ENCODE data around the gene OR51B2. TPM values are rescaled to one million over a fixed set of nuclear protein-coding genes. Genes with fewer than 3 reads are reported as not detected.

The OR51B2 gene
- total and polyA plus RNA-seq, 7 experiments from 2014 or later = not detected

DNA sequence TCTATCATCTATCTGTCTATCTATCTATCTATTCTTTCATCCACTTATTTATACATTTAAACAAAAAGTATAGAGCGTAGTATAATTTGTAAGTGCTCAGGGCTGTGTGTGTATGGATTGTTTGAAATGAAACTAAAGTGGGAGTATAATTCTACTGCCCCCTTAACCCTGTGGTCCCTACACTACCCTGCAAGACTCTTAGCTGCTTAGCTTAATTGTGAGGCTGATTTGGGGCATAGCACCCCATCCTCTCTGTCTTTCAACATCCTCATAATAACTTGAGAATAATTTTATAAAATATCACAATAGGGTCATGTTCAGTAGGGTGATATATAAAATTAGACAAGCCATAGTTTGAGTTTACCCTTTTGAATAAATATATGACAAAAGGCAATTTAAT, 34.0 kb downstream of the OR51B2 start:
- H3K27me3 Mint-ChIP-seq = peaks cover 0 to 5% (median 0%) of the 10 kb centered on the region in 5 donors
- DNase-seq (no peak), ATAC-seq (no peak)
- no peak overlapping the region for H3K4me3 ChIP-seq (ENCODE audit: low read length)
- CTCF ChIA-PET = no interaction called here
- POLR2A ChIA-PET = no interaction called here
- no peaks in the 10 kb centered on the region for H3K4me1 Mint-ChIP-seq
- H3K9me3 Mint-ChIP-seq = peaks cover 0 to 2% (median 0%) of the 10 kb centered on the region in 11 donors
- H3K9me3 ChIP-seq (ENCODE audit: control insufficient read depth in 2 of 3, low read length in 3 of 3) = no peaks in the 10 kb centered on the region
- no peak overlapping the region for H3K27ac ChIP-seq (ENCODE audit: low read depth, low read length)
- no peak overlapping the region for H3K27ac Mint-ChIP-seq
- H3K36me3 ChIP-seq (ENCODE audit: control insufficient read depth in 2 of 3, insufficient read depth in 3 of 3, low read length in 3 of 3) = no peaks in the 10 kb centered on the region
- no peaks in the 10 kb centered on the region for H3K27me3 ChIP-seq (ENCODE audit: control insufficient read depth in 2 of 2, insufficient read depth in 2 of 2, low read length in 2 of 2)
- H3K4me3 Mint-ChIP-seq = no peak overlapping the region
- no peaks in the 10 kb centered on the region for H3K4me1 ChIP-seq (ENCODE audit: control insufficient read depth in 2 of 2, insufficient read depth in 2 of 2, low read length in 2 of 2)
- intact Hi-C loops (cut with micrococcal nuclease) = loop anchor here (5.0 to 10.0 kb wide), 2 partner anchors 168 to 1105 kb away; no protein-coding TSS in a partner anchor
- no peaks in the 10 kb centered on the region for H3K36me3 Mint-ChIP-seq

DNA sequence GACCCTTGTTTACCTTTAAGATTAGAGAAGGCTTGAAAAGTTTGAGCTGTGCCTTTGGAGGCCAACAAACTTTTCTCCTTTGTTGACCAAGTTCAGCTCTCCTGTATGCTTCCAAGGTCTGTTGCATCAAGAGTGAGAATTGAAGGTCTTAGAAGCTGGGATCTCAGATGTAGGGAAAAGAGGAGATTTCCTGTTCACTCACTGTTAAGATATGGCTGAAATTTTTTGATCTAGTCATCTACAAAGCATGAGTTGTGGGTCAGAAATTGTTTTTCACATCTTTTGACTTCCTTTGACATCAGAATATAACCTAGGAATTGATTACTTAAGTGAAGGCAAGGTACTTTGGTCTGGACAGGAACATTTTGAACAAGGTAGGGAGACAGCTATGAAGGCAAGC, 34.4 kb downstream of the OR51B2 start:
- intact Hi-C loops (cut with micrococcal nuclease) = loop anchor here (5.0 to 10.0 kb wide), 2 partner anchors 167 to 1105 kb away; no protein-coding TSS in a partner anchor
- Histone ChIP-seq H3K4me1 (ENCODE audit: control insufficient read depth in 2 of 2, insufficient read depth in 2 of 2, low read length in 2 of 2) (no peaks in the 10 kb centered on the region), H3K27me3 (ENCODE audit: control insufficient read depth in 2 of 2, insufficient read depth in 2 of 2, low read length in 2 of 2) (no peaks in the 10 kb centered on the region), H3K9me3 (ENCODE audit: control insufficient read depth in 2 of 3, low read length in 3 of 3) (no peaks in the 10 kb centered on the region), H3K36me3 (ENCODE audit: control insufficient read depth in 2 of 3, insufficient read depth in 3 of 3, low read length in 3 of 3) (no peaks in the 10 kb centered on the region), H3K27ac (ENCODE audit: low read depth, low read length) (no peak overlapping the region), H3K4me3 (ENCODE audit: low read length) (no peak overlapping the region)
- CTCF ChIA-PET = no interaction called here
- no peak for DNase-seq
- Mint-ChIP-seq H3K36me3 (no peaks in the 10 kb centered on the region), H3K27me3 (peaks cover 0 to 5% (median 0%) of the 10 kb centered on the region in 5 donors), H3K27ac (no peak overlapping the region), H3K4me3 (no peak overlapping the region), H3K4me1 (no peaks in the 10 kb centered on the region), H3K9me3 (peaks cover 0 to 2% (median 0%) of the 10 kb centered on the region in 11 donors)
- no peak for ATAC-seq
- POLR2A ChIA-PET = no interaction called here

GRCh38 chr11:5288906-5289550, 35.1 kb downstream of the OR51B2 start:
- Mint-ChIP-seq H3K4me3 (no peak overlapping the region), H3K9me3 (peaks cover 0 to 2% (median 0%) of the 10 kb centered on the region in 11 donors), H3K27ac (no peak overlapping the region), H3K36me3 (no peaks in the 10 kb centered on the region), H3K4me1 (no peaks in the 10 kb centered on the region), H3K27me3 (peaks cover 0 to 5% (median 0%) of the 10 kb centered on the region in 5 donors)
- CTCF ChIA-PET = no interaction called here
- DNase-seq (no peak), ATAC-seq (no peak)
- H3K27ac ChIP-seq (ENCODE audit: low read depth, low read length) = no peak overlapping the region
- H3K4me3 ChIP-seq (ENCODE audit: low read length) = no peak overlapping the region
- intact Hi-C loops (cut with micrococcal nuclease) = no loop called here
- H3K27me3 ChIP-seq (ENCODE audit: control insufficient read depth in 2 of 2, insufficient read depth in 2 of 2, low read length in 2 of 2) = no peaks in the 10 kb centered on the region
- POLR2A ChIA-PET = no interaction called here
- H3K9me3 ChIP-seq (ENCODE audit: control insufficient read depth in 2 of 3, low read length in 3 of 3) = no peaks in the 10 kb centered on the region
- no peaks in the 10 kb centered on the region for H3K4me1 ChIP-seq (ENCODE audit: control insufficient read depth in 2 of 2, insufficient read depth in 2 of 2, low read length in 2 of 2)
- H3K36me3 ChIP-seq (ENCODE audit: control insufficient read depth in 2 of 3, insufficient read depth in 3 of 3, low read length in 3 of 3) = no peaks in the 10 kb centered on the region

DNA sequence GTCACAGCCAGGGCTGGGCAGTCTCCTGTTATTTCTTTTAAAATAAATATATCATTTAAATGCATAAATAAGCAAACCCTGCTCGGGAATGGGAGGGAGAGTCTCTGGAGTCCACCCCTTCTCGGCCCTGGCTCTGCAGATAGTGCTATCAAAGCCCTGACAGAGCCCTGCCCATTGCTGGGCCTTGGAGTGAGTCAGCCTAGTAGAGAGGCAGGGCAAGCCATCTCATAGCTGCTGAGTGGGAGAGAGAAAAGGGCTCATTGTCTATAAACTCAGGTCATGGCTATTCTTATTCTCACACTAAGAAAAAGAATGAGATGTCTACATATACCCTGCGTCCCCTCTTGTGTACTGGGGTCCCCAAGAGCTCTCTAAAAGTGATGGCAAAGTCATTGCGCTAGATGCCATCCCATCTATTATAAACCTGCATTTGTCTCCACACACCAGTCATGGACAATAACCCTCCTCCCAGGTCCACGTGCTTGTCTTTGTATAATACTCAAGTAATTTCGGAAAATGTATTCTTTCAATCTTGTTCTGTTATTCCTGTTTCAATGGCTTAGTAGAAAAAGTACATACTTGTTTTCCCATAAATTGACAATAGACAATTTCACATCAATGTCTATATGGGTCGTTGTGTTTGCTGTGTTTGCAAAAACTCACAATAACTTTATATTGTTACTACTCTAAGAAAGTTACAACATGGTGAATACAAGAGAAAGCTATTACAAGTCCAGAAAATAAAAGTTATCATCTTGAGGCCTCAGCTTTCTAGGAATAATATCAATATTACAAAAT, 35.8 kb downstream of the OR51B2 start:
- Mint-ChIP-seq H3K27ac (no peak overlapping the region), H3K36me3 (no peaks in the 10 kb centered on the region), H3K4me1 (no peaks in the 10 kb centered on the region), H3K4me3 (no peak overlapping the region), H3K9me3 (peaks cover 0 to 1% (median 0%) of the 10 kb centered on the region in 11 donors), H3K27me3 (peaks cover 0 to 5% (median 0%) of the 10 kb centered on the region in 5 donors)
- no peak for ATAC-seq
- Histone ChIP-seq H3K27me3 (ENCODE audit: control insufficient read depth in 2 of 2, insufficient read depth in 2 of 2, low read length in 2 of 2) (no peaks in the 10 kb centered on the region), H3K4me1 (ENCODE audit: control insufficient read depth in 2 of 2, insufficient read depth in 2 of 2, low read length in 2 of 2) (no peaks in the 10 kb centered on the region), H3K9me3 (ENCODE audit: control insufficient read depth in 2 of 3, low read length in 3 of 3) (no peaks in the 10 kb centered on the region), H3K4me3 (ENCODE audit: low read length) (no peak overlapping the region), H3K27ac (ENCODE audit: low read depth, low read length) (no peak overlapping the region), H3K36me3 (ENCODE audit: control insufficient read depth in 2 of 3, insufficient read depth in 3 of 3, low read length in 3 of 3) (no peaks in the 10 kb centered on the region)
- DNase-seq = no peak
- intact Hi-C loops (cut with micrococcal nuclease) = no loop called here
- ChIA-PET CTCF (no interaction called here), POLR2A (no interaction called here)

DNA sequence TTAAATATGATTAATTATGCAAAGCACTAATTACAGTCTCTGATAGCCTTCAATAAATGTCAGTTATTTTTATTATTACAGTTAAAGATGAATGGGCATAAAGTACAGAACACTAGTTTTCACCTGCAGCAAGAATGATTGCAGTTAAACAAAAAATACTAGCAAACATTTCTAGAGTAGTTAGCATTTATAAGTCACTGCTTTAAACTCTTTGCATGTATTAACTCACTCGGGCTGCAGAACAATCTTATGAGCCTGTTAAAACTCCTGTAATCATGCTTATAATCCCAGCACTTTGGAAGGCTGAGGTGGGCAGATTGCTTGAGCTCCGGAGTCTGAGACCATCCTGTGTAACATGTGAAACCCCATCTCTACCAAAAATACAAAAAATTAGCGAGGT, 37.2 kb downstream of the OR51B2 start:
- ChIA-PET CTCF (no interaction called here), POLR2A (no interaction called here)

GRCh38 chr11:5286351-5286750, 37.7 kb downstream of the OR51B2 start:
- Mint-ChIP-seq H3K9me3 (no peaks in the 10 kb centered on the region), H3K36me3 (no peaks in the 10 kb centered on the region), H3K4me3 (no peak overlapping the region), H3K27ac (no peak overlapping the region), H3K27me3 (peaks cover 0 to 7% (median 0%) of the 10 kb centered on the region in 5 donors), H3K4me1 (no peaks in the 10 kb centered on the region)
- Histone ChIP-seq H3K27ac (ENCODE audit: low read depth, low read length) (no peak overlapping the region), H3K9me3 (ENCODE audit: control insufficient read depth in 2 of 3, low read length in 3 of 3) (no peaks in the 10 kb centered on the region), H3K4me3 (ENCODE audit: low read length) (no peak overlapping the region), H3K4me1 (ENCODE audit: control insufficient read depth in 2 of 2, insufficient read depth in 2 of 2, low read length in 2 of 2) (no peaks in the 10 kb centered on the region), H3K36me3 (ENCODE audit: control insufficient read depth in 2 of 3, insufficient read depth in 3 of 3, low read length in 3 of 3) (no peaks in the 10 kb centered on the region), H3K27me3 (ENCODE audit: control insufficient read depth in 2 of 2, insufficient read depth in 2 of 2, low read length in 2 of 2) (no peaks in the 10 kb centered on the region)
- ChIA-PET CTCF (no interaction called here), POLR2A (no interaction called here)
- ATAC-seq = no peak
- DNase-seq = no peak
- intact Hi-C loops (cut with micrococcal nuclease) = no loop called here

More for the DNA sequence above, 37.2 kb downstream of the OR51B2 start:
- ATAC-seq = no peak
- Mint-ChIP-seq H3K4me1 (no peaks in the 10 kb centered on the region), H3K9me3 (no peaks in the 10 kb centered on the region), H3K4me3 (no peak overlapping the region), H3K27me3 (peaks cover 0 to 7% (median 0%) of the 10 kb centered on the region in 5 donors), H3K27ac (no peak overlapping the region), H3K36me3 (no peaks in the 10 kb centered on the region)
- intact Hi-C loops (cut with micrococcal nuclease) = no loop called here
- no peak for DNase-seq
- no peak overlapping the region for H3K27ac ChIP-seq (ENCODE audit: low read depth, low read length)
- no peaks in the 10 kb centered on the region for H3K27me3 ChIP-seq (ENCODE audit: control insufficient read depth in 2 of 2, insufficient read depth in 2 of 2, low read length in 2 of 2)
- H3K4me3 ChIP-seq (ENCODE audit: low read length) = no peak overlapping the region
- no peaks in the 10 kb centered on the region for H3K36me3 ChIP-seq (ENCODE audit: control insufficient read depth in 2 of 3, insufficient read depth in 3 of 3, low read length in 3 of 3)
- H3K4me1 ChIP-seq (ENCODE audit: control insufficient read depth in 2 of 2, insufficient read depth in 2 of 2, low read length in 2 of 2) = no peaks in the 10 kb centered on the region
- H3K9me3 ChIP-seq (ENCODE audit: control insufficient read depth in 2 of 3, low read length in 3 of 3) = no peaks in the 10 kb centered on the region

Data from naive thymus-derived CD4-positive, alpha-beta T cell (primary cell).